ENCODE data around the gene NLRP12.
"Not testable (repeated sequence)": the region's sequence is repeated elsewhere in the genome, so short reads cannot be mapped to it uniquely, and the experiment has no call there.

GRCh38 chr19:53774491-53774890 lies 49.6 kb downstream of the NLRP12 start:
- TF ChIP-seq CTCF, POLR2AphosphoS5 (IDR thresholded peaks at IDR 0.05): not testable (repeated sequence)

Data from upper lobe of left lung (tissue), 4 donors.